Measurements from ENCODE around the gene TEX9. TPM values are rescaled to one million over a fixed set of nuclear protein-coding genes. Genes with fewer than 3 reads are reported as not detected.

The TEX9 gene
- total RNA-seq, 4 donors from 2014 or later = 3.1 to 5.4 (median 3.9) TPM

GRCh38 chr15:56323435-56323834 is 41.8 kb upstream of the TEX9 start:
- Histone ChIP-seq H3K4me1 (no peaks in the 10 kb centered on the region), H3K9me3 (no peaks in the 10 kb centered on the region), H3K27ac (replicated peaks in 1 of 4) (no peak overlapping the region), H3K4me3 (no peak overlapping the region), H3K27me3 (no peaks in the 10 kb centered on the region), H3K36me3 (no peaks in the 10 kb centered on the region)
- DNase-seq (ENCODE audit: extremely low spot score) = no peak
- TF ChIP-seq CTCF (IDR thresholded peaks at IDR 0.05) = no peak
- TF ChIP-seq POLR2A (IDR thresholded peaks at IDR 0.05; ENCODE audit: low read depth) = no peak
- TF ChIP-seq POLR2AphosphoS5 (IDR thresholded peaks at IDR 0.05) = no peak
- TF ChIP-seq EP300 (IDR thresholded peaks at IDR 0.05) = no peak
- WGBS = 29% methylated on average over 1 of the region's 1 CpG
- intact Hi-C loops (cut with DNase I) = no loop called here

DNA sequence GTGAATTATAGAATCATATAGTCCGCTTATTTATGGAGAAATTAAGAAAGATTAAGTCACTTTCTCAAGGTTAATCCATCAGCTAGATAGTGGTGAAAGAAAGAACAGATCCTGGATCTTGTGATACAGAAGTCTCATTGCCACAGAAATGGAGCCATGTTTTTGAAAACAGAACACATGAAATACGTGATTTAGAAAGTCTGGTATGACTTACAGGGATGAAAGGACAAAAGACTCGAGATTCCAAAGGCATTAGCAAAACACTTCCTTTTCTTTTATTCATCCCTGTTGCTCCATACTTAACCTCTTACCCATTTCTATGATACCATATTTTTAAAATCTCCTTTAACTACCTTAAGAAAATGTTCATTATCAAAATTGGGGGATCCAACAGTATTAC is 40.0 kb upstream of the TEX9 start:
- DNase-seq (ENCODE audit: extremely low spot score) = no peak
- Histone ChIP-seq H3K27me3 (no peaks in the 10 kb centered on the region), H3K4me3 (no peak overlapping the region), H3K36me3 (no peaks in the 10 kb centered on the region), H3K9me3 (no peaks in the 10 kb centered on the region), H3K27ac (replicated peaks in 1 of 4) (no peak overlapping the region), H3K4me1 (no peaks in the 10 kb centered on the region)
- 54% methylated on average over 3 of the region's 3 CpGs for WGBS
- TF ChIP-seq CTCF (IDR thresholded peaks at IDR 0.05) (no peak), POLR2AphosphoS5 (IDR thresholded peaks at IDR 0.05) (no peak), POLR2A (IDR thresholded peaks at IDR 0.05; ENCODE audit: low read depth) (no peak), EP300 (IDR thresholded peaks at IDR 0.05) (no peak)
- intact Hi-C loops (cut with DNase I) = no loop called here

DNA sequence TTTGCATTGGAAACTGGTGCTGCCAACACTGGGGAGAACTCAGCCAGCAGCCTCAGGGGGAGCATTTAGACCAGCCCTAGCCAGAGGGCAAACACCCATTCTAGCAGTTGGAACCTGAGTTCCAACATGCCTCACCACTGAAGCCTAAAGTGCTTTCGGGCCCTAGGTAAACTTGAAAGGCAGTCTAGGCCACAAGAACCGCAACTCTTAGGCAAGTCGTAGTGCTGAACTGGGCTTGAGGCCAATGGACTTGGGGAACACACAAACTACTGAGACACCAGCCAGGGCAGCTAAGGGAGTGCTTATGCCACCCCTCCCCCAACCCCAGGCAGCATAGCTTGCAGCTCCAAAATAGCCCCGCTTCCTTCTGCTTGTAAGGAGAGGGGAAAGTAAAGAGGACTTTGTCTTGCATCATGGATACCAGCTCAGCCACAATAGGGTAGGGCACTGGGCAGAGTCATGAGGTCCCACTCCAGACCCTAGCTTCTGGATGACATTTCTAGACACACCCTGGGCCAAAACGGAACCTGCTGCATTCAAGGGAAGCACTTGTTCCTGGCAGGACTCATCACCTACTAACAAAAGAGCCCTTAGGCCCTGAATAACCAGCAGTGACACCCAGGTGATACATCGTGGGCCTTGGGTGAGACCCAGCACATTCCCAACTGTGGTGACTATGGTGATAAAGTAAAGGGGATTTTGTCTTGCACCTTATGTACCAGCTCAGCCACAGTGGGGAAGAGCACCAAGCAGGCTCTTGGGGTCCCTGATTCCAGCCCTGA is 37.3 kb upstream of the TEX9 start:
- intact Hi-C loops (cut with DNase I) = no loop called here
- Histone ChIP-seq H3K4me1 (no peaks in the 10 kb centered on the region), H3K27me3 (no peaks in the 10 kb centered on the region), H3K27ac (replicated peaks in 1 of 4) (no peak overlapping the region), H3K4me3 (no peak overlapping the region), H3K9me3 (peaks cover 0 to 9% (median 7%) of the 10 kb centered on the region in 4 donors), H3K36me3 (no peaks in the 10 kb centered on the region)
- TF ChIP-seq CTCF (IDR thresholded peaks at IDR 0.05) = no peak
- no peak for TF ChIP-seq POLR2A (IDR thresholded peaks at IDR 0.05; ENCODE audit: low read depth)
- no peak for TF ChIP-seq POLR2AphosphoS5 (IDR thresholded peaks at IDR 0.05)
- no peak for TF ChIP-seq EP300 (IDR thresholded peaks at IDR 0.05)
- 100% methylated on average over 5 of the region's 6 CpGs for WGBS
- no peak for DNase-seq (ENCODE audit: extremely low spot score)

GRCh38 chr15:56337084-56337725 is 28.0 kb upstream of the TEX9 start:
- no peak for DNase-seq (ENCODE audit: extremely low spot score)
- H3K4me1 ChIP-seq = no peaks in the 10 kb centered on the region
- H3K27me3 ChIP-seq = no peaks in the 10 kb centered on the region
- no peaks in the 10 kb centered on the region for H3K36me3 ChIP-seq
- no peak for TF ChIP-seq POLR2A (IDR thresholded peaks at IDR 0.05; ENCODE audit: low read depth)
- TF ChIP-seq EP300 (IDR thresholded peaks at IDR 0.05) = no peak
- TF ChIP-seq POLR2AphosphoS5 (IDR thresholded peaks at IDR 0.05) = no peak
- no peak for TF ChIP-seq CTCF (IDR thresholded peaks at IDR 0.05)
- peaks cover 0 to 5% (median 0%) of the 10 kb centered on the region in 4 donors for H3K9me3 ChIP-seq
- WGBS = 74% methylated on average over 2 of the region's 2 CpGs
- H3K4me3 ChIP-seq = no peak overlapping the region
- H3K27ac ChIP-seq (replicated peaks in 1 of 4) = no peak overlapping the region
- intact Hi-C loops (cut with DNase I) = no loop called here

All from esophagus muscularis mucosa (tissue), 4 donors.